IPS-20b (cell line): ENCODE results near the gene STT3B.

Experiments used
- H3K27ac ChIP-seq: one replicate; pipeline ENCODE4 v1.5.1; 2013; ENCODE audit warnings: low read length
- H3K27me3 ChIP-seq: 2 replicates; pipeline ENCODE4 v1.6.1; 2013; ENCODE audit warnings: mild to moderate bottlenecking, low read length, inconsistent platforms; ENCODE audit not compliant: insufficient read depth
- H3K36me3 ChIP-seq: 2 replicates; pipeline ENCODE4 v1.6.1; 2013; ENCODE audit warnings: low read depth, mild to moderate bottlenecking, inconsistent platforms, low read length, moderate library complexity; ENCODE audit not compliant: insufficient read depth
- H3K4me1 ChIP-seq: 2 replicates; pipeline ENCODE4 v1.6.1; 2013; ENCODE audit warnings: mild to moderate bottlenecking, control low read depth, inconsistent platforms, low read length, moderate library complexity; ENCODE audit not compliant: insufficient read depth
- H3K4me3 ChIP-seq: 2 replicates; pipeline ENCODE4 v1.5.1; 2013; ENCODE audit warnings: mild to moderate bottlenecking, low read length, inconsistent platforms
- H3K9ac ChIP-seq: 2 replicates; pipeline ENCODE4 v1.6.1; 2013; ENCODE audit warnings: low read depth, mild to moderate bottlenecking, inconsistent platforms, low read length, moderate library complexity
- H3K9me3 ChIP-seq: 2 replicates; pipeline ENCODE4 v1.6.1; 2013; ENCODE audit warnings: mild to moderate bottlenecking, low read depth, low read length, inconsistent platforms; ENCODE audit not compliant: insufficient read depth

The STT3B gene

GRCh38 chr3:31523543-31523942 lies 9.2 kb upstream of the STT3B start:
- Histone ChIP-seq H3K36me3 (no peaks in the 10 kb centered on the region), H3K27ac (no peak overlapping the region), H3K9me3 (no peaks in the 10 kb centered on the region), H3K4me3 (no peak overlapping the region), H3K27me3 (no peaks in the 10 kb centered on the region), H3K9ac (no peak overlapping the region), H3K4me1 (no peaks in the 10 kb centered on the region)

GRCh38 chr3:31525532-31525931 lies 7.2 kb upstream of the STT3B start:
- peaks cover 2% of the 10 kb centered on the region; the same call in 1 of the 2 replicates for H3K4me1 ChIP-seq
- H3K36me3 ChIP-seq = no peaks in the 10 kb centered on the region
- H3K9me3 ChIP-seq = no peaks in the 10 kb centered on the region
- H3K4me3 ChIP-seq = no peak overlapping the region
- no peak overlapping the region for H3K27ac ChIP-seq
- no peak overlapping the region for H3K9ac ChIP-seq
- no peaks in the 10 kb centered on the region for H3K27me3 ChIP-seq

- H3K9ac ChIP-seq = no peak overlapping the region
- no peak overlapping the region for H3K27ac ChIP-seq
- H3K27me3 ChIP-seq = no peaks in the 10 kb centered on the region
- no peak overlapping the region for H3K4me3 ChIP-seq
- H3K36me3 ChIP-seq = no peaks in the 10 kb centered on the region
- H3K9me3 ChIP-seq = no peaks in the 10 kb centered on the region
- H3K4me1 ChIP-seq = peaks cover 13% of the 10 kb centered on the region; the same call in 1 of the 2 replicates
Measured at GRCh38 chr3:31529421-31529820, 3.3 kb upstream of the STT3B start.

- Histone ChIP-seq H3K9ac (peak overlapping the region; percentile 94; the same call in 1 of the 2 replicates), H3K9me3 (no peaks in the 10 kb centered on the region), H3K36me3 (no peaks in the 10 kb centered on the region), H3K27ac (no peak overlapping the region), H3K4me1 (peaks cover 18% of the 10 kb centered on the region; the same call in 1 of the 2 replicates), H3K27me3 (no peaks in the 10 kb centered on the region), H3K4me3 (peak overlapping the region; percentile 90)
Measured at GRCh38 chr3:31530039-31530959, 2.4 kb upstream of the STT3B start.

GRCh38 chr3:31530960-31531335 lies 1.8 kb upstream of the STT3B start:
- Histone ChIP-seq H3K4me3 (peak overlapping the region; percentile 90), H3K27me3 (no peaks in the 10 kb centered on the region), H3K36me3 (no peaks in the 10 kb centered on the region), H3K9me3 (no peaks in the 10 kb centered on the region), H3K27ac (no peak overlapping the region), H3K9ac (peak overlapping the region; percentile 94), H3K4me1 (peaks cover 21% of the 10 kb centered on the region; the same call in 1 of the 2 replicates)

GRCh38 chr3:31531452-31531991 lies 1.2 kb upstream of the STT3B start:
- Histone ChIP-seq H3K27ac (peak overlapping the region; percentile 84), H3K36me3 (no peaks in the 10 kb centered on the region), H3K9ac (peak overlapping the region; percentile 94), H3K27me3 (no peaks in the 10 kb centered on the region), H3K4me1 (peaks cover 27% of the 10 kb centered on the region; the same call in 1 of the 2 replicates), H3K9me3 (no peaks in the 10 kb centered on the region), H3K4me3 (peak overlapping the region; percentile 90)

- Histone ChIP-seq H3K36me3 (no peaks in the 10 kb centered on the region), H3K9ac (peak overlapping the region; percentile 94), H3K27me3 (no peaks in the 10 kb centered on the region), H3K4me1 (peaks cover 32% of the 10 kb centered on the region; the same call in 1 of the 2 replicates), H3K4me3 (peak overlapping the region; percentile 90), H3K27ac (peak overlapping the region; percentile 84), H3K9me3 (no peaks in the 10 kb centered on the region)
Measured at GRCh38 chr3:31531992-31532586, 636 bp upstream of the STT3B start.

- Histone ChIP-seq H3K36me3 (no peaks in the 10 kb centered on the region), H3K9ac (peak overlapping the region; percentile 86; the same call in 1 of the 2 replicates), H3K9me3 (no peaks in the 10 kb centered on the region), H3K4me1 (peaks cover 45% of the 10 kb centered on the region; the same call in 1 of the 2 replicates), H3K4me3 (peak overlapping the region; percentile 90), H3K27ac (peak overlapping the region; percentile 73), H3K27me3 (no peaks in the 10 kb centered on the region)
Measured at GRCh38 chr3:31533169-31534064, 692 bp downstream of the STT3B start.

GRCh38 chr3:31534065-31534425 lies 1.3 kb downstream of the STT3B start:
- peaks cover 49% of the 10 kb centered on the region; the same call in 1 of the 2 replicates for H3K4me1 ChIP-seq
- no peaks in the 10 kb centered on the region for H3K36me3 ChIP-seq
- no peak overlapping the region for H3K27ac ChIP-seq
- no peaks in the 10 kb centered on the region for H3K9me3 ChIP-seq
- no peaks in the 10 kb centered on the region for H3K27me3 ChIP-seq
- peak overlapping the region; percentile 90 for H3K4me3 ChIP-seq
- peak overlapping the region; percentile 86; the same call in 1 of the 2 replicates for H3K9ac ChIP-seq

GRCh38 chr3:31536497-31536896 lies 3.8 kb downstream of the STT3B start:
- H3K27ac ChIP-seq = no peak overlapping the region
- H3K4me3 ChIP-seq = peak overlapping the region; percentile 0; the same call in 1 of the 2 replicates
- H3K27me3 ChIP-seq = no peaks in the 10 kb centered on the region
- no peaks in the 10 kb centered on the region for H3K9me3 ChIP-seq
- H3K4me1 ChIP-seq = peaks cover 50% of the 10 kb centered on the region; the same call in 1 of the 2 replicates
- no peak overlapping the region for H3K9ac ChIP-seq
- no peaks in the 10 kb centered on the region for H3K36me3 ChIP-seq

GRCh38 chr3:31538801-31539200 lies 6.1 kb downstream of the STT3B start:
- no peaks in the 10 kb centered on the region for H3K36me3 ChIP-seq
- peaks cover 50% of the 10 kb centered on the region; the same call in 1 of the 2 replicates for H3K4me1 ChIP-seq
- no peak overlapping the region for H3K27ac ChIP-seq
- H3K27me3 ChIP-seq = no peaks in the 10 kb centered on the region
- H3K9ac ChIP-seq = no peak overlapping the region
- no peak overlapping the region for H3K4me3 ChIP-seq
- no peaks in the 10 kb centered on the region for H3K9me3 ChIP-seq
